MM.1S (cell line): ENCODE data around the gene ADRA1B.

Source experiments
- CTCF ChIP-seq: fragments of 300-600 bp; sonication (generic); IDR thresholded peaks from 2 replicates; pipeline ENCODE4 v1.5.1; 2016; ENCODE audit warnings: antibody characterized with exemption, low read length, mixed read lengths
- EZH2 ChIP-seq: fragments of 300-600 bp; sonication (generic); optimal IDR thresholded peaks from 2 replicates; pipeline ENCODE3; 2017; ENCODE audit warnings: low read depth, mild to moderate bottlenecking, antibody characterized with exemption, low read length, mixed read lengths

DNA sequence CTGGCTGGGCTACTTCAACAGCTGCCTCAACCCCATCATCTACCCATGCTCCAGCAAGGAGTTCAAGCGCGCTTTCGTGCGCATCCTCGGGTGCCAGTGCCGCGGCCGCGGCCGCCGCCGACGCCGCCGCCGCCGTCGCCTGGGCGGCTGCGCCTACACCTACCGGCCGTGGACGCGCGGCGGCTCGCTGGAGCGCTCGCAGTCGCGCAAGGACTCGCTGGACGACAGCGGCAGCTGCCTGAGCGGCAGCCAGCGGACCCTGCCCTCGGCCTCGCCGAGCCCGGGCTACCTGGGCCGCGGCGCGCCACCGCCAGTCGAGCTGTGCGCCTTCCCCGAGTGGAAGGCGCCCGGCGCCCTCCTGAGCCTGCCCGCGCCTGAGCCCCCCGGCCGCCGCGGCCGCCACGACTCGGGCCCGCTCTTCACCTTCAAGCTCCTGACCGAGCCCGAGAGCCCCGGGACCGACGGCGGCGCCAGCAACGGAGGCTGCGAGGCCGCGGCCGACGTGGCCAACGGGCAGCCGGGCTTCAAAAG lies 55.7 kb downstream of the ADRA1B start:
- TF ChIP-seq CTCF = no peak
- no peak for TF ChIP-seq EZH2
